Choroid plexus epithelial cell (primary cell): Measurements from ENCODE around the gene PCGF2.

Experiments
- DNase-seq: peaks from one replicate; pipeline ENCODE4 v3.0.0-alpha.2; 2010; ENCODE audit warnings: low read depth
- H3K4me3 ChIP-seq: 2 replicates; pipeline ENCODE4 v1.5.1; 2011; ENCODE audit warnings: low read depth, mild to moderate bottlenecking, control low read depth, low read length, moderate library complexity
- TF ChIP-seq, protein P1 (sequence below): conservative IDR thresholded peaks from 2 replicates; pipeline ENCODE4 v1.5.1; 2011; ENCODE audit warnings: low read depth, mild to moderate bottlenecking, control low read depth, inconsistent platforms, low read length, moderate library complexity

Gene PCGF2

DNA sequence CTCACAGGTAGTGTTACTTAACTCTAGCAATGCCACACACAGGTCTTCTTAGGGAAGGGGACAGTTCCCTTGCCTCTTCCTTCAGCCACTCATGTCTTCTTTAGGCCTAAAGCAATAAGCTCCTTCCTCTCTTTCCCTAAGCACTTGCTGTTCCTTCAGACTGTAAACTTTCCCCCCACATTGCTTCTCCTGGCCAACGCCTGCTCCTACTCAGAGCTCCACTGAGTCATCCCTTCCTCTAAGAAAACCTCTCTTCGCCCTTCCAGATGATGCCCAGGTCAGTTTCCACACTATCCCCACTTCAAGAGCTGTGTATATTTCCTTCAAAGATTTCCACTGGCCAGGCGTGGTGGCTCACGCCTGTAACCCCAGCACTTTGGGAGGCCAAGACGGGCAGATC is 60.9 kb downstream of the PCGF2 start:
- peak; percentile 46 for DNase-seq
- TF ChIP-seq, protein P1, sequence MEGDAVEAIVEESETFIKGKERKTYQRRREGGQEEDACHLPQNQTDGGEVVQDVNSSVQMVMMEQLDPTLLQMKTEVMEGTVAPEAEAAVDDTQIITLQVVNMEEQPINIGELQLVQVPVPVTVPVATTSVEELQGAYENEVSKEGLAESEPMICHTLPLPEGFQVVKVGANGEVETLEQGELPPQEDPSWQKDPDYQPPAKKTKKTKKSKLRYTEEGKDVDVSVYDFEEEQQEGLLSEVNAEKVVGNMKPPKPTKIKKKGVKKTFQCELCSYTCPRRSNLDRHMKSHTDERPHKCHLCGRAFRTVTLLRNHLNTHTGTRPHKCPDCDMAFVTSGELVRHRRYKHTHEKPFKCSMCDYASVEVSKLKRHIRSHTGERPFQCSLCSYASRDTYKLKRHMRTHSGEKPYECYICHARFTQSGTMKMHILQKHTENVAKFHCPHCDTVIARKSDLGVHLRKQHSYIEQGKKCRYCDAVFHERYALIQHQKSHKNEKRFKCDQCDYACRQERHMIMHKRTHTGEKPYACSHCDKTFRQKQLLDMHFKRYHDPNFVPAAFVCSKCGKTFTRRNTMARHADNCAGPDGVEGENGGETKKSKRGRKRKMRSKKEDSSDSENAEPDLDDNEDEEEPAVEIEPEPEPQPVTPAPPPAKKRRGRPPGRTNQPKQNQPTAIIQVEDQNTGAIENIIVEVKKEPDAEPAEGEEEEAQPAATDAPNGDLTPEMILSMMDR, result no peak
- no peak overlapping the region for H3K4me3 ChIP-seq

DNA sequence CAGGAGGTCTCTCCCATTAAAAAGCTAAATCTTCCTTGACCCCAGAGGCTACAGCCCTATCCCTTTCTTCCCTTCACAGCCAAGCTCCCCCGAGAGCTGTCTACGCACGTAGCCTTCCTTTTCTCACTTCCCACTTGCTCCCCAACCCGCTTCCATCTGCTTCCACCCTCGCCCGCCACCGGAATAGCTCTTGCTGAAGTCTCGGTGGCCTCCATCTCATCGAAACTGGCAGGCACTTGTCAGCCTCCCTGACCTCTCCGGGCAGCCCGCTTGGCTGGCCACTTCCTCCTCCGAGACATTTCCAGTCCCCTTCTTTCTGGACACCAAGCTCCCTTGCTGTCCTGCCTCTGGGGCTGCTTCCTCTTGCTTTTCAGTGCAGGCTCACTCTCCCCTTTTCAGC is 62.6 kb downstream of the PCGF2 start:
- TF ChIP-seq, protein P1, result no peak
- no peak overlapping the region for H3K4me3 ChIP-seq
- DNase-seq, result no peak
